ENCODE data around the gene TIMP1. TPM values are rescaled to one million over a fixed set of nuclear protein-coding genes. Genes with fewer than 3 reads are reported as not detected.

TIMP1 gene
- total RNA-seq, 4 donors from 2014 or later: 133 to 621 (median 176) TPM

GRCh38 chrX:47608130-47608810 lies 26.0 kb downstream of the TIMP1 start:
- TF ChIP-seq EP300 (IDR thresholded peaks at IDR 0.05) (no peak), POLR2A (IDR thresholded peaks at IDR 0.05) (no peak), CTCF (IDR thresholded peaks at IDR 0.05) (no peak)
- Histone ChIP-seq H3K4me1 (no peaks in the 10 kb centered on the region), H3K9me3 (no peaks in the 10 kb centered on the region), H3K27me3 (no peaks in the 10 kb centered on the region), H3K27ac (no peak overlapping the region), H3K36me3 (no peaks in the 10 kb centered on the region), H3K4me3 (no peak overlapping the region)
- DNase-seq (ENCODE audit: low spot score in 2 of 2): no peak
- WGBS, 2 donors: 45 to 68% methylated on average over 9 of the region's 9 CpGs

GRCh38 chrX:47610511-47610910 lies 28.3 kb downstream of the TIMP1 start:
- TF ChIP-seq EP300 (IDR thresholded peaks at IDR 0.05) (no peak), POLR2A (IDR thresholded peaks at IDR 0.05) (no peak), CTCF (IDR thresholded peaks at IDR 0.05) (no peak)
- no peaks in the 10 kb centered on the region for H3K9me3 ChIP-seq
- H3K36me3 ChIP-seq: no peaks in the 10 kb centered on the region
- DNase-seq (ENCODE audit: low spot score in 2 of 2): no peak
- 78 to 89% methylated on average over 3 to 4 of the region's 4 CpGs for WGBS, 2 donors
- H3K4me1 ChIP-seq: no peaks in the 10 kb centered on the region
- no peaks in the 10 kb centered on the region for H3K27me3 ChIP-seq
- H3K4me3 ChIP-seq: no peak overlapping the region
- no peak overlapping the region for H3K27ac ChIP-seq

GRCh38 chrX:47611489-47611888 lies 29.3 kb downstream of the TIMP1 start:
- 67 to 83% methylated on average over 1 to 2 of the region's 2 CpGs for WGBS, 2 donors
- Histone ChIP-seq H3K4me1 (no peaks in the 10 kb centered on the region), H3K27ac (no peak overlapping the region), H3K4me3 (no peak overlapping the region), H3K36me3 (no peaks in the 10 kb centered on the region), H3K27me3 (no peaks in the 10 kb centered on the region), H3K9me3 (no peaks in the 10 kb centered on the region)
- no peak for TF ChIP-seq POLR2A (IDR thresholded peaks at IDR 0.05)
- no peak for TF ChIP-seq EP300 (IDR thresholded peaks at IDR 0.05)
- TF ChIP-seq CTCF (IDR thresholded peaks at IDR 0.05): no peak
- DNase-seq (ENCODE audit: low spot score in 2 of 2): no peak

GRCh38 chrX:47611926-47612325 lies 29.7 kb downstream of the TIMP1 start:
- H3K27me3 ChIP-seq: no peaks in the 10 kb centered on the region
- TF ChIP-seq POLR2A (IDR thresholded peaks at IDR 0.05) (no peak), EP300 (IDR thresholded peaks at IDR 0.05) (no peak), CTCF (IDR thresholded peaks at IDR 0.05) (no peak)
- no peaks in the 10 kb centered on the region for H3K36me3 ChIP-seq
- no peak overlapping the region for H3K4me3 ChIP-seq
- 85 to 100% methylated on average over 1 to 2 of the region's 2 CpGs for WGBS, 2 donors
- H3K4me1 ChIP-seq: no peaks in the 10 kb centered on the region
- no peaks in the 10 kb centered on the region for H3K9me3 ChIP-seq
- H3K27ac ChIP-seq: no peak overlapping the region
- no peak for DNase-seq (ENCODE audit: low spot score in 2 of 2)

- no peaks in the 10 kb centered on the region for H3K4me1 ChIP-seq
- no peaks in the 10 kb centered on the region for H3K27me3 ChIP-seq
- H3K9me3 ChIP-seq: no peaks in the 10 kb centered on the region
- TF ChIP-seq EP300 (IDR thresholded peaks at IDR 0.05) (no peak), POLR2A (IDR thresholded peaks at IDR 0.05) (no peak), CTCF (IDR thresholded peaks at IDR 0.05) (no peak)
- no peak for DNase-seq (ENCODE audit: low spot score in 2 of 2)
- no peaks in the 10 kb centered on the region for H3K36me3 ChIP-seq
- no peak overlapping the region for H3K4me3 ChIP-seq
- no peak overlapping the region for H3K27ac ChIP-seq
Observed at GRCh38 chrX:47612418-47612817, 30.2 kb downstream of the TIMP1 start.

All from tibial nerve (tissue), 4 donors.